HepG2 (cell line): ENCODE measurements around the gene FGF3. TPM values are rescaled to one million over a fixed set of nuclear protein-coding genes. Genes with fewer than 3 reads are reported as not detected.

Experiments used
- polyA plus RNA-seq, 8 experiments: library from polyadenylated mRNA; depleted of rRNA in 3 of 8; stranded (reverse) in 7 of 8; unstranded in 1 of 8; fragments of >200 nt; fragmentation: Illumina TruSeq in 4 of 8; extraction: Trizol in 4 of 8; gene quantifications; 2 replicates each; pipeline versions ENCODE4 v1.2.1 to v1.2.3, GENCODE V29; 2011 to 2016; ENCODE audit warnings: low read depth in 4 of 8, missing spikeins in 1 of 8, mixed read lengths in 1 of 8; ENCODE audit not compliant: insufficient read depth in 1 of 8
- total RNA-seq, 5 experiments: library from RNA; depleted of rRNA; stranded (reverse); fragments of >200 nt; fragmentation: Illumina TruSeq; extraction: Trizol; gene quantifications; 2 replicates each; pipeline ENCODE4 v1.2.3, GENCODE V29; 2016; ENCODE audit warnings: low read depth in 1 of 5

FGF3 gene
- total and polyA plus RNA-seq, 2 of the 13 experiments (the other 11 are each of a cell fraction or from before 2014, with no cell fraction given), result not detected

Other genes starting within 250 kb of the FGF3 start
- 107 and 117 TPM in 2 replicates for gene CCND1, start 178.3 kb downstream of the FGF3 start, total RNA-seq (2016; rRNA removed; fragmentation: Illumina TruSeq; extraction: Trizol)
- gene CCND1, start 178.3 kb downstream of the FGF3 start, polyA plus RNA-seq (2011; rRNA removed), result 126 and 136 TPM in 2 replicates
- 11.3 and 15.0 TPM in 2 replicates for gene LTO1, start 144.1 kb downstream of the FGF3 start, total RNA-seq (2016; rRNA removed; fragmentation: Illumina TruSeq; extraction: Trizol)
- gene LTO1, start 144.1 kb downstream of the FGF3 start, polyA plus RNA-seq (2011; rRNA removed), result 11.8 and 13.8 TPM in 2 replicates
- gene FGF19, start 115.4 kb downstream of the FGF3 start, total RNA-seq (2016; rRNA removed; fragmentation: Illumina TruSeq; extraction: Trizol), result not detected in 2 replicates
- gene FGF19, start 115.4 kb downstream of the FGF3 start, polyA plus RNA-seq (2011; rRNA removed), result 0.07 and 0.16 TPM in 2 replicates
- not detected in 2 replicates for gene FGF4, start 44.1 kb downstream of the FGF3 start, total RNA-seq (2016; rRNA removed; fragmentation: Illumina TruSeq; extraction: Trizol)
- gene FGF4, start 44.1 kb downstream of the FGF3 start, polyA plus RNA-seq (2011; rRNA removed), result not detected in 2 replicates